Activated naive CD4-positive, alpha-beta T cell treated with anti-CD3 and anti-CD28 coated beads, Interleukin-2, amount 50 U/mL, for 16 hours (primary cell): ENCODE data around the gene PTPRO.
"Not testable (repeated sequence)": the region's sequence is repeated elsewhere in the genome, so short reads cannot be mapped to it uniquely, and the experiment has no call there.

ENCODE experiments used
- DNase-seq: peaks from one replicate; pipeline ENCODE4 v3.0.0-alpha.2; 2020

Gene PTPRO

DNA sequence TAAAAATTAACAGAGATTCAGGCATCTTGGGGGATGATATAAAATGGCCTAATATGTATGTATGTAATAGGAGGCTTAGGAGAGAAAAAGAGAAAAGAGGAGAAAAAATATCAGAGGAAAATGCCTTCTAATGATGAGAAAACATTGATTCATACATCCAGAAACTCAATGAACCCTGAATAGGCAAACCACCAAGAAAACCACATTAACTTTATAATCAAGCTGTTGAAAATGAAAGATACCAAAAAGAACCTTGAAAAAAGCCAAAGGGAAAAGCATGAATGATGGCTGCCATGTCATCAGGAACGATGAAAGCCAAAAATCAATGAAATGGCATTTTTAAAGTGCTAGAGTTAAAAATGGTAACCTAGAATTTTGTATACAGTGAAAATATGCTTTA, 286.6 kb downstream of the PTPRO start:
- no peak for DNase-seq

DNA sequence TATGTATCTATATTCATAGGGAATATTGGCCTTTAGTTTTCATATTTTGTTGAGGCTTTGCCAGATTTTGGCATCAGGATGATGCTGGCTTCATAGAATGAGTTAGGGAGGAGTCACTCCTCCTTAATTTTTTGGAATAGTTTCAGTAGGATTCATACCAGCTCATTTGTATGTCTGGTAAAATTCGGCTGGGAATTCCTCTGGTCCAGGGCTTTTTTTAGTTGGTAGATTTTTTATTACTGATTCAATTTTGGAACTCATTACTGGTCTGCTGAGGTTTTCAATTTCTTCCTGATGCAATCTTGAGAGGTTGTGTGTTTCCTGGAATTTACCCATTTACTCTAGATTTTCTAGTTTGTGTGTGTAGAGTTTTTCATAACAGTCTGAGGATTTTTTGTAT, 291.7 kb downstream of the PTPRO start:
- DNase-seq = no peak

- not testable (repeated sequence) for DNase-seq
These were observed 294.2 kb downstream of the PTPRO start for GRCh38 chr12:15616495-15616894.

DNA sequence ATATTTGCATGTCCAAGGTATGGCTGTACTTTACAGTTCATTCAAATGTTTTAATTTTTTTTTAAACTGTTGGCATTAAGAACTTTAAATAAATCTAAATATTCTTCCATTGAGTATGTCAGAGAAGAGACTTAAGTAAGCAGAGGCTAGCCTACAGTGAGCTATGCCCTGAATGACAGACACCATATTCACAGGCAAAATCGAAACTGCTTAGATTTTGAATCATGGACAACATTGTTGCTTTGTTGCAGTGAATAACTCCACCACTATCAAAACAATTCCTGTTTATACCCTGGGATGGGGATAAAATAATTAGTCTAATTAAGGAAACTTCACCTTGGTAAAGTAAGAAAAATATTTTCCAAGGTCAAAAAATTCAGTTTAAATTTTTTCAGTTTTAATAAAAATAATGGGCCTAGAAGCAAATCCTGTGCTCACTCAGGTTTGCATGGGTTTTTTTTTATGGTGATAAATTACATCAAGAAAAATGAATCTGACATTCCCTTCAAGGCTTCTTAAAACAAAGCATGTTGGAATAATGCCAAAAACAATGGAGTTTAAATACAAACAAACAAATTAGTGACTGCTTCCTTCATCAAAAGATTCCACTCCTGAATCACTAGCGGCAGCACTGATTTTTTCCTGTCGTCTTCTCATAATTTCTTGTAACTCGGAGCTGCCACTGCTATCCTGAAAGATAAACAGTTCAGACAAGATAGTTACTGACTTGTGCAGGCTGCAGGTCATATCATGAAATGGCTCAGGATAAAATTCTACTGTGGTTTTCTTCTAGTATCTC, 298.6 kb downstream of the PTPRO start:
- no peak for DNase-seq

GRCh38 chr12:15625075-15625474, 302.8 kb downstream of the PTPRO start:
- DNase-seq = no peak

DNA sequence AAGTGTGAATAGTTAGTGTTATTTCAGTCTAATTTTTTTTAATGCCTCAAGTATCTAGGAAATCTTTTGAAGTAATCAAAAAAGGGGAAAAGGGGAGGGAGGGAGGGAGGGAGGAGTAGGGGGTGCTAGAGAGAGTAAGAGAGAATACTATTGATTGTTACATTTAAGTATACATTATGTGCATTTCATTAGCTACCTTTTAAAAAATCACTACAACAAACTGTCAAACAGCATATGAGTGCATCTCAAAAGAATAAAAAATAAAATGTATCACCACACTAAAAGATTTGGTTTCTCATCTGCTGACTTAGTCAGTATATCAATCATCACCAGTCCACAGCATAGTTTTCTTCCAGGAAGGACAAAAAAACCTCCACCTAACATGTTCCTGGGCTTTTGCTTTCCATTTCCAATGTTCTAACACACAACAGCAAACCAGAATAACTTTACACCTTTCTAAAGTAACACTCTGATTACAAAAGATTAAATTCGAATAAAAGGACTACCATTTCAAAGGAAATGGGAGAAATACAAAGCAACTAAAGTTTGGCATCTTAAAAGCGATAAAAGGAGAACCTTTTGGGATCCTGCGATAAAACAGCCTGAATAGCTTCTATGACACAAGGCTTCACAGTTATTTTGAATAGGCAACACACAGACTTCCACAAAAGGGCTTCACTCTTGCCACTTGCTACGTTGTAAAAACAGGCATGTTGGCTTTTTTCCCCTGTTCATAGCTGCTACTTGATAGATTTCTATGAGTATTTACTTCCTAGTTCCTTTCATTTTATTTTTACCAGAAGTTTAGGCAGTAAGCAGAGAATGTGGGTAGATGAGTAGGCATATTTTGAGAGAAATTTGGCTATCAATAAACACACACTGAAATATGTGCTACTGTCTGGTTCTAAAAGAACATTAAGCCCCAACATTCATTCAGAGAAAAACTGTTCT, 306.0 kb downstream of the PTPRO start:
- DNase-seq = no peak

- no peak for DNase-seq
These were observed 306.8 kb downstream of the PTPRO start for GRCh38 chr12:15629108-15629507.

- DNase-seq = no peak
These were observed 307.5 kb downstream of the PTPRO start for GRCh38 chr12:15629761-15630160.

DNA sequence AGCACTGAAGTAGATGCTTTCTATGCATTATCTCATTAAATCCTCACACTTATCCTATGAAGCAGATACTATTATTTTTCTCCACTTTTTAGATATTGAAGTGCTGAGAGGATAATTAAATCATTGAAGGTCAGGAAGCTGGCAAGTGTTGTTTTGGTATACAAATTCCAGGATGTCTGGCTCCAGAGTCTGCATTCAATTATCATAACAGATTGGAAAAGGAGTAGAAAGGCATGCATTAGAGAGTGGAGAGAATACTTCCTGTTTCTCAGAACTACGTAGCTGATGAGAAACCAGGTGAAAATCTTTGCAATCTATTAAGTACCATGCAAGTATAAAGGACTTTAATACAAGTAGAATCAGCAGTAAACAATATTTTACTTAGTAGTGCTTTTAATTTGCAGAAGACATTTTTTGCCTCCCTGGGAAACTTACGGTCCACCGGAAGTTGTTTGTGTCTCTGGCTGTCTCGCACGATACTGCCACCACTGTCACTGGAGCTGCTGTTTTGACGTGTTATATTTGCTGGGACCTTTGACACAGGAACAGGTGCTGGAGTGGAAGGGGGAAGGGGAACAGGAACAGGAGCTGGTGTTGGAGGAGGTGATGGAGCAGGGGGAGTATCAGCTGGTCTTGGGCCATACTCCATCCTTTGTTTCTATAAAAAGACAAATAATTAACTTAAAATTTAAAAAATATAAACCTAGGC, 308.9 kb downstream of the PTPRO start:
- DNase-seq = no peak

GRCh38 chr12:15632708-15633107, 310.4 kb downstream of the PTPRO start:
- DNase-seq = no peak

DNA sequence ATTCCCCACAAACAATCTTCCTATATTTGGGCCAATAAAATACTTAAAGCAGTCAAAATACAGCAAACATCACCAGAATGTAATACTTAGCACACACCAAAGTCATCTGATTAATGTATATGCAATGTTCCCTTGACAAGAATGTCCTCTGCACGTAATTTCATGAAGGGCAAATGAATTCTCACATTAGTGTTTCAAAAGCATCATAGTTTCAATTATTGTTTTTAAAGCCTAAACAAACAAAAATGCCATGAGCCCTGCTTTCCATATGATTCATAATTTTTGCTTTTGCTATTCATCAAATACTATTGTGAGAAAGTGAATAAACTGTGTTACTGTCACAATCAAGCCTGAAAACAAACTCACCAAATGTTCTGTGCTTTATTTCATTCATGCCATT, 310.9 kb downstream of the PTPRO start:
- no peak for DNase-seq

GRCh38 chr12:15634010-15634683, 311.8 kb downstream of the PTPRO start:
- no peak for DNase-seq

DNA sequence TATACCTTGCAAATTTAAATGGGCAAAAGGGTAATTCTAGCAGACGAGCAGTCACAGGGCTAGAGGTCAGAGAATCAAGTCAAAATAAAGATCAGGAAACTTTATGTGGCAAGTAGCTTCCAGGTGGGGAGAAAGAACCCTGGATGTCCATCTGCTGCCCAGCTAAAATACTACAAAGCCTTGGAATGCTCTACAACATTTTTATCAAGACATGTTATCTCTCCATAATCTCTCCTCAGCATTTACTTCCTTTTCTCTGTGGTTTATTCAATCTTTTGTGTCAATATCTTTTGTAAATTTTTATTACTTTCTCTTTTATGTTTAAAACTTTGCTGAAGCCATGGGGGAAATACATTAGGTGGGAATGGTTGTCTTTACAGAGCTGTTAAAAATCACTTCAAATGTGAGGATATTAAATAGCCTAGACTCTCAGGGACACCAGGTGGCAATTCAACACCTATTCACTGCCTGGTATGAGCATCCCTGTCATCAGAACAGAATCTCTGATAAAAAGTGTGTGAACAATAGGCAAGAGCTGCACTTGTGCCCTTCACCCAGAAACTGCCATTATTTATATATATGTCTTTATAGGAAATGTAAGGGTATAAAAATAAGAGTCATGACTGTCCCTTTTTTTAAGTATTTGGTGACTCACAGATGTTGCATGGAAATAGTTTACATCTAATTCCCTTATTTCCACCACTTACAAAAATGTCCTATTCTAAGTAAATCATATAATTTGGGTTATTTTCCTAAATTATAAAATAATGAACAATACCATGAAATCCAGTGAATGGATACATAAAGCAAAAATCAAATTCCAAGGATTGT, 314.0 kb downstream of the PTPRO start:
- no peak for DNase-seq

GRCh38 chr12:15638231-15638630, 315.9 kb downstream of the PTPRO start:
- no peak for DNase-seq

- DNase-seq = no peak
These were observed 322.4 kb downstream of the PTPRO start for GRCh38 chr12:15644700-15645099.

GRCh38 chr12:15646581-15646980, 324.3 kb downstream of the PTPRO start:
- no peak for DNase-seq
